Measurements from ENCODE around the gene OR2T6.

DNA sequence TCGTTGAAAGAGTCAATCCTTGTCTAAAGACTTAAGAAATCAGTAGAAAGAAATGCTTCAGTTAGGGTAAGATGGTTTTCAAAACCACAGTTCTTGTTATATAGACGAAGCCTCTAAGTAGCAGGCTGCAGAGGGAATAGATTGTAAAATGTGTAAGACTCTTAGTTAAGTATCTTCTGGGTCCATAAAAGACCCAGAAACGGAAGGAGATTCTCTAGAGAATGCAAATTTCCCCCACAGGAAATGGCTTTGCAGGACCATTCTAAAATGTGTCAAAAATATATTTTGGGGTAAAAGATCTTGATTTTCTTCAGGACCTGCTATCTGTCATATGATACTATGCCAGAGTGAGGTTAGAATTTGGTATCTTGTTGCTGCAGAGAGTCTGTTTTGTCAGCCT lies 40.7 kb downstream of the OR2T6 start:
- TF ChIP-seq POLR2A (IDR thresholded peaks at IDR 0.05; ENCODE audit: low read length) = no peak
- TF ChIP-seq GATA1 (IDR thresholded peaks at IDR 0.05; ENCODE audit: low read depth, low read length) = no peak
